ENCODE data around the gene ZC3H12D.
"Not testable (repeated sequence)": the region's sequence is repeated elsewhere in the genome, so short reads cannot be mapped to it uniquely, and the experiment has no call there.

DNA sequence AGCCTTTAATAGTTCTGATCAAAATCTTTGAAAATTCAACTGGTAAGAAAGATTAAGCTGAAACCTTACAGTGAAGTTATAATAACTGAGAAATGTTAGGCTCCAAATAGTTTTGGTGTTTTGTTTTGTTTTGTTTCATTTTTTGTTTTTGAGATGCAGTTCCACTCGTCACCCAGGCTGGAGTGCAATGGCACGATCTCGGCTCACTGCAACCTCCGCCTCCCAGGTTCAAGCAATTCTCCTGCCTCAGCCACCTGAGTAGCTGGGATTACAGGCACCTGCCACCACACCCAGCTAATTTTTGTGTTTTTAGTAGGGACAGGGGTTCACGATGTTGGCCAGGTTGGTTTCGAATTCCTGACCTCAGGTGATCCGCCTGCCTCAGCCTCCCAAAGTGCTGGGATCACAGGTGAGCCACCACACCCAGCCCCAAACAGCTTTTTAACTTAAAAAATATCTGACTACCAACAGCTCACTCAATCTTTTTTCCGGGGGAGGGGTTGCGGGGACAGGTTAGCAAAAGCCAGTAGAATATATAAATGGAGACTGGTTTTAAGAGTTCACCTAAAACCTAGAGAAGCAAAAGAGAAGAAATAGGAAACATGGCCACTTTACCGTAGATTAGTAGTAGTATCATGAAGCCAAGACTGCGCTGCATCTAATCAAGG, 10.7 kb upstream of the ZC3H12D start:
- TF ChIP-seq EZH2 (IDR thresholded peaks at IDR 0.05; ENCODE audit: low read depth), result not testable (repeated sequence)
- TF ChIP-seq, protein P1, sequence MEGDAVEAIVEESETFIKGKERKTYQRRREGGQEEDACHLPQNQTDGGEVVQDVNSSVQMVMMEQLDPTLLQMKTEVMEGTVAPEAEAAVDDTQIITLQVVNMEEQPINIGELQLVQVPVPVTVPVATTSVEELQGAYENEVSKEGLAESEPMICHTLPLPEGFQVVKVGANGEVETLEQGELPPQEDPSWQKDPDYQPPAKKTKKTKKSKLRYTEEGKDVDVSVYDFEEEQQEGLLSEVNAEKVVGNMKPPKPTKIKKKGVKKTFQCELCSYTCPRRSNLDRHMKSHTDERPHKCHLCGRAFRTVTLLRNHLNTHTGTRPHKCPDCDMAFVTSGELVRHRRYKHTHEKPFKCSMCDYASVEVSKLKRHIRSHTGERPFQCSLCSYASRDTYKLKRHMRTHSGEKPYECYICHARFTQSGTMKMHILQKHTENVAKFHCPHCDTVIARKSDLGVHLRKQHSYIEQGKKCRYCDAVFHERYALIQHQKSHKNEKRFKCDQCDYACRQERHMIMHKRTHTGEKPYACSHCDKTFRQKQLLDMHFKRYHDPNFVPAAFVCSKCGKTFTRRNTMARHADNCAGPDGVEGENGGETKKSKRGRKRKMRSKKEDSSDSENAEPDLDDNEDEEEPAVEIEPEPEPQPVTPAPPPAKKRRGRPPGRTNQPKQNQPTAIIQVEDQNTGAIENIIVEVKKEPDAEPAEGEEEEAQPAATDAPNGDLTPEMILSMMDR (conservative IDR thresholded peaks at IDR 0.05), result not testable (repeated sequence)
